K562 (cell line): ENCODE results near the gene TRIM13.
"Not testable (repeated sequence)": the region's sequence is repeated elsewhere in the genome, so short reads cannot be mapped to it uniquely, and the experiment has no call there.

Source experiments
- CREB1 ChIP-seq, 2 experiments: sonication (generic) in 1 of 2; formaldehyde crosslinking in 1 of 2; IDR thresholded peaks; 2 replicates each; pipeline versions ENCODE4 v1.6.1 to v1.8.0; 2012 to 2022; ENCODE audit warnings: inconsistent platforms in 1 of 2, mild to moderate bottlenecking in 1 of 2, missing genetic modification reagents in 1 of 2, moderate library complexity in 1 of 2
- DACH1 ChIP-seq: fragments of 450-650 bp; IDR thresholded peaks from 2 replicates; pipeline ENCODE4 v1.6.1; 2018; ENCODE audit not compliant: partially characterized antibody
- TCF7L2 ChIP-seq: fragments of 150-350 bp; IDR thresholded peaks from 2 replicates; pipeline ENCODE4 v1.6.1; 2016; ENCODE audit warnings: low read depth, mild to moderate bottlenecking, low read length, moderate library complexity
- TF ChIP-seq, protein P1 (sequence below): sonication (generic); formaldehyde crosslinking; IDR thresholded peaks from 2 replicates; pipeline ENCODE4 v1.4.0; 2020; ENCODE audit warnings: mild to moderate bottlenecking, missing genetic modification reagents
- TF ChIP-seq, protein P2 (sequence below): fragments of 450-650 bp; IDR thresholded peaks from 2 replicates; pipeline ENCODE4 v1.6.1; 2018; ENCODE audit warnings: mild to moderate bottlenecking, low read depth; ENCODE audit not compliant: partially characterized antibody
- TF ChIP-seq, protein P3 (sequence below), 3 experiments: IDR thresholded peaks in 2 of 3; conservative IDR thresholded peaks in 1 of 3; 2 replicates each; pipeline ENCODE4 v1.5.1; 2011 to 2012; ENCODE audit warnings: low read length in 3 of 3, mild to moderate bottlenecking in 3 of 3, control low read depth in 2 of 3, improper control_type of control experiment in 1 of 3, inconsistent platforms in 1 of 3, low read depth in 1 of 3, mixed read lengths in 1 of 3, moderate library complexity in 1 of 3; ENCODE audit not compliant: insufficient read depth in 2 of 3

DNA sequence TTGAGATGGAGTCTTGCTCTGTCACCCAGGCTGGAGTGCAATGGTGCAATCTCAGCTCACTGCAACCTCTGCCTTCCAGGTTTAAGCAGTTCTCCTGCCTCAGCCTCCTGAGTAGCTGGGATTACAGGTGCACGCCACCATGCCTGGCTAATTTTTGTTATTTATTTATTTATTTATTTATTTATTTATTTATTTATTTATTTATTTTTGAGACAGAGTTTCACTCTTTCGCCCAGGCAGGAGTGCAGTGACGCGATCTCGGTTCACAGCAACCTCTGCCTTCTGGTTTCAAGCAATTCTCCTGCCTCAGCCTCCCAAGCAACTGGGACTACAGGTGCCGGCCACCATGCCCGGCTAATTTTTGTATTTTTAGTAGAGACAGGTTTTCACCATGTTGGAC, 65.5 kb downstream of the TRIM13 start:
- TF ChIP-seq CREB1 (IDR thresholded peaks at IDR 0.05); CREB1 (CRISPR knock-in tag; IDR thresholded peaks at IDR 0.05); TCF7L2; DACH1: not testable (repeated sequence)
- TF ChIP-seq, protein P1, sequence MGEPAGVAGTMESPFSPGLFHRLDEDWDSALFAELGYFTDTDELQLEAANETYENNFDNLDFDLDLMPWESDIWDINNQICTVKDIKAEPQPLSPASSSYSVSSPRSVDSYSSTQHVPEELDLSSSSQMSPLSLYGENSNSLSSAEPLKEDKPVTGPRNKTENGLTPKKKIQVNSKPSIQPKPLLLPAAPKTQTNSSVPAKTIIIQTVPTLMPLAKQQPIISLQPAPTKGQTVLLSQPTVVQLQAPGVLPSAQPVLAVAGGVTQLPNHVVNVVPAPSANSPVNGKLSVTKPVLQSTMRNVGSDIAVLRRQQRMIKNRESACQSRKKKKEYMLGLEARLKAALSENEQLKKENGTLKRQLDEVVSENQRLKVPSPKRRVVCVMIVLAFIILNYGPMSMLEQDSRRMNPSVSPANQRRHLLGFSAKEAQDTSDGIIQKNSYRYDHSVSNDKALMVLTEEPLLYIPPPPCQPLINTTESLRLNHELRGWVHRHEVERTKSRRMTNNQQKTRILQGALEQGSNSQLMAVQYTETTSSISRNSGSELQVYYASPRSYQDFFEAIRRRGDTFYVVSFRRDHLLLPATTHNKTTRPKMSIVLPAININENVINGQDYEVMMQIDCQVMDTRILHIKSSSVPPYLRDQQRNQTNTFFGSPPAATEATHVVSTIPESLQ (CRISPR knock-in tag), result not testable (repeated sequence)
- TF ChIP-seq, protein P2, sequence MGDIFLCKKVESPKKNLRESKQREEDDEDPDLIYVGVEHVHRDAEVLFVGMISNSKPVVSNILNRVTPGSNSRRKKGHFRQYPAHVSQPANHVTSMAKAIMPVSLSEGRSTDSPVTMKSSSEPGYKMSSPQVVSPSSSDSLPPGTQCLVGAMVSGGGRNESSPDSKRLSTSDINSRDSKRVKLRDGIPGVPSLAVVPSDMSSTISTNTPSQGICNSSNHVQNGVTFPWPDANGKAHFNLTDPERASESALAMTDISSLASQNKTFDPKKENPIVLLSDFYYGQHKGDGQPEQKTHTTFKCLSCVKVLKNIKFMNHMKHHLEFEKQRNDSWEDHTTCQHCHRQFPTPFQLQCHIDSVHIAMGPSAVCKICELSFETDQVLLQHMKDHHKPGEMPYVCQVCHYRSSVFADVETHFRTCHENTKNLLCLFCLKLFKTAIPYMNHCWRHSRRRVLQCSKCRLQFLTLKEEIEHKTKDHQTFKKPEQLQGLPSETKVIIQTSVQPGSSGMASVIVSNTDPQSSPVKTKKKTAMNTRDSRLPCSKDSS, result not testable (repeated sequence)
- TF ChIP-seq, protein P3, sequence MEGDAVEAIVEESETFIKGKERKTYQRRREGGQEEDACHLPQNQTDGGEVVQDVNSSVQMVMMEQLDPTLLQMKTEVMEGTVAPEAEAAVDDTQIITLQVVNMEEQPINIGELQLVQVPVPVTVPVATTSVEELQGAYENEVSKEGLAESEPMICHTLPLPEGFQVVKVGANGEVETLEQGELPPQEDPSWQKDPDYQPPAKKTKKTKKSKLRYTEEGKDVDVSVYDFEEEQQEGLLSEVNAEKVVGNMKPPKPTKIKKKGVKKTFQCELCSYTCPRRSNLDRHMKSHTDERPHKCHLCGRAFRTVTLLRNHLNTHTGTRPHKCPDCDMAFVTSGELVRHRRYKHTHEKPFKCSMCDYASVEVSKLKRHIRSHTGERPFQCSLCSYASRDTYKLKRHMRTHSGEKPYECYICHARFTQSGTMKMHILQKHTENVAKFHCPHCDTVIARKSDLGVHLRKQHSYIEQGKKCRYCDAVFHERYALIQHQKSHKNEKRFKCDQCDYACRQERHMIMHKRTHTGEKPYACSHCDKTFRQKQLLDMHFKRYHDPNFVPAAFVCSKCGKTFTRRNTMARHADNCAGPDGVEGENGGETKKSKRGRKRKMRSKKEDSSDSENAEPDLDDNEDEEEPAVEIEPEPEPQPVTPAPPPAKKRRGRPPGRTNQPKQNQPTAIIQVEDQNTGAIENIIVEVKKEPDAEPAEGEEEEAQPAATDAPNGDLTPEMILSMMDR (IDR thresholded peaks at IDR 0.05 in 2 of 3, conservative IDR thresholded peaks at IDR 0.05 in 1 of 3; ENCODE audit: insufficient read depth in 2 of 3, low read depth in 1 of 3, low read length in 3 of 3), result not testable (repeated sequence)
